ENCODE data around the gene SYNRG. TPM values are rescaled to one million over a fixed set of nuclear protein-coding genes. Genes with fewer than 3 reads are reported as not detected.

SYNRG gene
- total and polyA plus RNA-seq, 2 of the 13 experiments (the other 11 are each of a cell fraction or from before 2014, with no cell fraction given): 7.3 to 8.7 TPM

DNA sequence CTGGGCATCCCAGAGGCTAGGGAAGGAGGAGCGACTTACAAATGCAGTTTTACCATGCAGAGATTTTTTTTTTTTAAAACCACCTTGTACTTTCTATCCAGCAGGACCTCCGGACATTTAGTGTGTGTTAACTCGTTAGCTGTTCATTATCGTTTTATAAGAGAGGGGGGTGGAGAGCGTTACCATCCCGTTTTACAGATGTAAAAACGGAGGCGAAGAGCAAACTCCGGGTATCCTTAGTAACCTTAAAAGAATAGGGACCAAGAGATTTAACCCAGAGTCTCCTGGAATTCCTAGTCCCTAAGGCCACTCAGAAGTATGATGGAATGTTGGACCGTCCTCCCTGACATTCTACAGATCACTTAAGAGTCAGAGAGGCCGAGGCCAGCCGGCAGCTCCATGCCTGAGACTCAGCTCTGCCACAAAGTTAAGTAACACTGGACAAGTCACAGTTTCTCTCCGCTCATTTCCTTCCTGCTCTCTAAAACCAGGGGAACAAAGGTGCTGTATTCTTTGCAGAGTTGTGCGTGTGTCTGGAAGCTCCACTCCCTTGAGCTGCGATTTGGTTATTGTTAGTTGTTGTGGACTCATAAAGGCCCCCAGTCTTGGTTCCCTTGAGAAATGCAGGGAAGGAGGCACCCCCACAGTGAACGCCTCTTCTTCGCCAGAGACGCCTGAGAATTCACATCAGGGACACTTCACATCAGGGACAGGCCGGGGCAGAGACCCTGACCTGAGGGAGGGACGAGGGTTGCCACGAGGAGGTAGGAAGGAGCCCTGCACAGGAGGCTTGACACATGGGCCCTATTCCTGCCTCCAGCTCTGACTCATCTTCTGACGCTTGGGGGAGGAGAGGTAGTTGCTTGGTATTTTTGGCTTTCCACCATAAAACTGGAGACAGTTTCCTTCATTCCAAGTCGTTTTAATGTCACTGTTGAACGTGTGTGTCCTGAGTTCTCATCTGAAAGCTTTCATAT lies 118.3 kb downstream of the SYNRG start (continued):
- TF ChIP-seq, protein P1, sequence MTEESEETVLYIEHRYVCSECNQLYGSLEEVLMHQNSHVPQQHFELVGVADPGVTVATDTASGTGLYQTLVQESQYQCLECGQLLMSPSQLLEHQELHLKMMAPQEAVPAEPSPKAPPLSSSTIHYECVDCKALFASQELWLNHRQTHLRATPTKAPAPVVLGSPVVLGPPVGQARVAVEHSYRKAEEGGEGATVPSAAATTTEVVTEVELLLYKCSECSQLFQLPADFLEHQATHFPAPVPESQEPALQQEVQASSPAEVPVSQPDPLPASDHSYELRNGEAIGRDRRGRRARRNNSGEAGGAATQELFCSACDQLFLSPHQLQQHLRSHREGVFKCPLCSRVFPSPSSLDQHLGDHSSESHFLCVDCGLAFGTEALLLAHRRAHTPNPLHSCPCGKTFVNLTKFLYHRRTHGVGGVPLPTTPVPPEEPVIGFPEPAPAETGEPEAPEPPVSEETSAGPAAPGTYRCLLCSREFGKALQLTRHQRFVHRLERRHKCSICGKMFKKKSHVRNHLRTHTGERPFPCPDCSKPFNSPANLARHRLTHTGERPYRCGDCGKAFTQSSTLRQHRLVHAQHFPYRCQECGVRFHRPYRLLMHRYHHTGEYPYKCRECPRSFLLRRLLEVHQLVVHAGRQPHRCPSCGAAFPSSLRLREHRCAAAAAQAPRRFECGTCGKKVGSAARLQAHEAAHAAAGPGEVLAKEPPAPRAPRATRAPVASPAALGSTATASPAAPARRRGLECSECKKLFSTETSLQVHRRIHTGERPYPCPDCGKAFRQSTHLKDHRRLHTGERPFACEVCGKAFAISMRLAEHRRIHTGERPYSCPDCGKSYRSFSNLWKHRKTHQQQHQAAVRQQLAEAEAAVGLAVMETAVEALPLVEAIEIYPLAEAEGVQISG (CRISPR knock-in tag; IDR thresholded peaks at IDR 0.05): no peak
- TF ChIP-seq ELF4 (CRISPR knock-in tag; IDR thresholded peaks at IDR 0.05; ENCODE audit: borderline replicate concordance): 0 out of 2 replicates have a peak, but pooled peaks have one; percentile 31
- TF ChIP-seq, protein P2, sequence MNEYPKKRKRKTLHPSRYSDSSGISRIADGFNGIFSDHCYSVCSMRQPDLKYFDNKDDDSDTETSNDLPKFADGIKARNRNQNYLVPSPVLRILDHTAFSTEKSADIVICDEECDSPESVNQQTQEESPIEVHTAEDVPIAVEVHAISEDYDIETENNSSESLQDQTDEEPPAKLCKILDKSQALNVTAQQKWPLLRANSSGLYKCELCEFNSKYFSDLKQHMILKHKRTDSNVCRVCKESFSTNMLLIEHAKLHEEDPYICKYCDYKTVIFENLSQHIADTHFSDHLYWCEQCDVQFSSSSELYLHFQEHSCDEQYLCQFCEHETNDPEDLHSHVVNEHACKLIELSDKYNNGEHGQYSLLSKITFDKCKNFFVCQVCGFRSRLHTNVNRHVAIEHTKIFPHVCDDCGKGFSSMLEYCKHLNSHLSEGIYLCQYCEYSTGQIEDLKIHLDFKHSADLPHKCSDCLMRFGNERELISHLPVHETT (CRISPR knock-in tag; conservative IDR thresholded peaks at IDR 0.05): no peak
- 0 out of 2 replicates have a peak, but pooled peaks have one; percentile 58 for TF ChIP-seq ZNF274 (CRISPR knock-in tag; IDR thresholded peaks at IDR 0.05)
- TF ChIP-seq ZNF367 (CRISPR knock-in tag; IDR thresholded peaks at IDR 0.05; ENCODE audit: borderline replicate concordance): no peak
- TF ChIP-seq, protein P3, sequence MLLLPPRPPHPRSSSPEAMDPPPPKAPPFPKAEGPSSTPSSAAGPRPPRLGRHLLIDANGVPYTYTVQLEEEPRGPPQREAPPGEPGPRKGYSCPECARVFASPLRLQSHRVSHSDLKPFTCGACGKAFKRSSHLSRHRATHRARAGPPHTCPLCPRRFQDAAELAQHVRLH (CRISPR knock-in tag; IDR thresholded peaks at IDR 0.05; ENCODE audit: borderline replicate concordance, low read depth): 0 out of 2 replicates have a peak, but pooled peaks have one; percentile 41
- no peak for TF ChIP-seq SMAD1 (CRISPR knock-in tag; IDR thresholded peaks at IDR 0.05; ENCODE audit: borderline replicate concordance, low read depth)
- TF ChIP-seq SMARCC2 (IDR thresholded peaks at IDR 0.05): no peak
- TF ChIP-seq, protein P4, sequence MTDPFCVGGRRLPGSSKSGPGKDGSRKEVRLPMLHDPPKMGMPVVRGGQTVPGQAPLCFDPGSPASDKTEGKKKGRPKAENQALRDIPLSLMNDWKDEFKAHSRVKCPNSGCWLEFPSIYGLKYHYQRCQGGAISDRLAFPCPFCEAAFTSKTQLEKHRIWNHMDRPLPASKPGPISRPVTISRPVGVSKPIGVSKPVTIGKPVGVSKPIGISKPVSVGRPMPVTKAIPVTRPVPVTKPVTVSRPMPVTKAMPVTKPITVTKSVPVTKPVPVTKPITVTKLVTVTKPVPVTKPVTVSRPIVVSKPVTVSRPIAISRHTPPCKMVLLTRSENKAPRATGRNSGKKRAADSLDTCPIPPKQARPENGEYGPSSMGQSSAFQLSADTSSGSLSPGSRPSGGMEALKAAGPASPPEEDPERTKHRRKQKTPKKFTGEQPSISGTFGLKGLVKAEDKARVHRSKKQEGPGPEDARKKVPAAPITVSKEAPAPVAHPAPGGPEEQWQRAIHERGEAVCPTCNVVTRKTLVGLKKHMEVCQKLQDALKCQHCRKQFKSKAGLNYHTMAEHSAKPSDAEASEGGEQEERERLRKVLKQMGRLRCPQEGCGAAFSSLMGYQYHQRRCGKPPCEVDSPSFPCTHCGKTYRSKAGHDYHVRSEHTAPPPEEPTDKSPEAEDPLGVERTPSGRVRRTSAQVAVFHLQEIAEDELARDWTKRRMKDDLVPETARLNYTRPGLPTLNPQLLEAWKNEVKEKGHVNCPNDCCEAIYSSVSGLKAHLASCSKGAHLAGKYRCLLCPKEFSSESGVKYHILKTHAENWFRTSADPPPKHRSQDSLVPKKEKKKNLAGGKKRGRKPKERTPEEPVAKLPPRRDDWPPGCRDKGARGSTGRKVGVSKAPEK (CRISPR knock-in tag; IDR thresholded peaks at IDR 0.05; ENCODE audit: borderline replicate concordance): no peak
- TF ChIP-seq, protein P5, sequence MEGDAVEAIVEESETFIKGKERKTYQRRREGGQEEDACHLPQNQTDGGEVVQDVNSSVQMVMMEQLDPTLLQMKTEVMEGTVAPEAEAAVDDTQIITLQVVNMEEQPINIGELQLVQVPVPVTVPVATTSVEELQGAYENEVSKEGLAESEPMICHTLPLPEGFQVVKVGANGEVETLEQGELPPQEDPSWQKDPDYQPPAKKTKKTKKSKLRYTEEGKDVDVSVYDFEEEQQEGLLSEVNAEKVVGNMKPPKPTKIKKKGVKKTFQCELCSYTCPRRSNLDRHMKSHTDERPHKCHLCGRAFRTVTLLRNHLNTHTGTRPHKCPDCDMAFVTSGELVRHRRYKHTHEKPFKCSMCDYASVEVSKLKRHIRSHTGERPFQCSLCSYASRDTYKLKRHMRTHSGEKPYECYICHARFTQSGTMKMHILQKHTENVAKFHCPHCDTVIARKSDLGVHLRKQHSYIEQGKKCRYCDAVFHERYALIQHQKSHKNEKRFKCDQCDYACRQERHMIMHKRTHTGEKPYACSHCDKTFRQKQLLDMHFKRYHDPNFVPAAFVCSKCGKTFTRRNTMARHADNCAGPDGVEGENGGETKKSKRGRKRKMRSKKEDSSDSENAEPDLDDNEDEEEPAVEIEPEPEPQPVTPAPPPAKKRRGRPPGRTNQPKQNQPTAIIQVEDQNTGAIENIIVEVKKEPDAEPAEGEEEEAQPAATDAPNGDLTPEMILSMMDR (CRISPR knock-in tag; IDR thresholded peaks at IDR 0.05): 0 out of 2 replicates have a peak, but pooled peaks have one; percentile 2
- TF ChIP-seq, protein P6, sequence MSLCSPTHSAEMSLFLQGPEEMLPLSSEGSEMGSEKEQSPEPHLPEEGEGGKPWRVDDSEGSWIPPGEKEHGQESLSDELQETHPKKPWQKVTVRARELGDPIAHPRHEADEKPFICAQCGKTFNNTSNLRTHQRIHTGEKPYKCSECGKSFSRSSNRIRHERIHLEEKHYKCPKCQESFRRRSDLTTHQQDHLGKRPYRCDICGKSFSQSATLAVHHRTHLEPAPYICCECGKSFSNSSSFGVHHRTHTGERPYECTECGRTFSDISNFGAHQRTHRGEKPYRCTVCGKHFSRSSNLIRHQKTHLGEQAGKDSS (CRISPR knock-in tag; IDR thresholded peaks at IDR 0.05; ENCODE audit: borderline replicate concordance, low read depth): no peak
- TF ChIP-seq MAFG (CRISPR knock-in tag; IDR thresholded peaks at IDR 0.05): no peak
- no peak for TF ChIP-seq HOXA3 (CRISPR knock-in tag; IDR thresholded peaks at IDR 0.05)

Measured in HepG2 (cell line).